IMR-90 (cell line): Measurements from ENCODE around the gene TECPR2.

ENCODE experiments used
- POLR2A ChIP-seq: IDR thresholded peaks from 2 replicates; pipeline ENCODE4 v1.6.1; 2012; ENCODE audit warnings: mild to moderate bottlenecking, low read depth, low read length
- RFX5 ChIP-seq: IDR thresholded peaks from 2 replicates; pipeline ENCODE4 v1.8.0; 2012; ENCODE audit warnings: low read depth, mild to moderate bottlenecking, low read length, moderate library complexity
- TF ChIP-seq, protein P1 (sequence below): conservative IDR thresholded peaks from 2 replicates; pipeline ENCODE4 v1.5.1; 2012; ENCODE audit warnings: mild to moderate bottlenecking, low read depth, low read length, improper control_type of control experiment

DNA sequence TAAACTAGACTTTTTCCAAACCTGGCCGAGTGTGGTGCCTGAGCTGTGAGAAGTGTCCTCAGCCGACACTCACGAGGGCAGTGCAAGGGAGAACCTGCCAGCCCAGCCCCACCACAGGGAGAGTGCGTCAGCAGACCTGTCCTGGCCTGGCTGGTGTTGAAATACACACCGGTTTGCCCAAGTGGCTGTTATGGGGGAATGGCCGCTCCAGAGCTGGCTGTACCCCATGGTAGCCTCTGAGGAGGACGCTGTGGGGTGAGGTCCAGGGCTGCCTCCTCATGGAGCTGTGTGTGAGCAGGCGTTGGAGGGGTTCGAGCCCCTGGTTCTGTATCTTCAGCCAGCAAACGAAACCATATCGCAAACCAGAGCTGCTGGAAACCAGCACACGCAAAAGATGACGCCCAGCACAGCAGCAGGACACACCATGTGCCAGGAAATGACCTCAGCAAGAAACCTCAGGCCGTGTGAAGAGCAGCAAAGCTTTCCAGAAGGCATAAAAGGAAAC, 137.5 kb downstream of the TECPR2 start:
- TF ChIP-seq RFX5: no peak
- TF ChIP-seq, protein P1, sequence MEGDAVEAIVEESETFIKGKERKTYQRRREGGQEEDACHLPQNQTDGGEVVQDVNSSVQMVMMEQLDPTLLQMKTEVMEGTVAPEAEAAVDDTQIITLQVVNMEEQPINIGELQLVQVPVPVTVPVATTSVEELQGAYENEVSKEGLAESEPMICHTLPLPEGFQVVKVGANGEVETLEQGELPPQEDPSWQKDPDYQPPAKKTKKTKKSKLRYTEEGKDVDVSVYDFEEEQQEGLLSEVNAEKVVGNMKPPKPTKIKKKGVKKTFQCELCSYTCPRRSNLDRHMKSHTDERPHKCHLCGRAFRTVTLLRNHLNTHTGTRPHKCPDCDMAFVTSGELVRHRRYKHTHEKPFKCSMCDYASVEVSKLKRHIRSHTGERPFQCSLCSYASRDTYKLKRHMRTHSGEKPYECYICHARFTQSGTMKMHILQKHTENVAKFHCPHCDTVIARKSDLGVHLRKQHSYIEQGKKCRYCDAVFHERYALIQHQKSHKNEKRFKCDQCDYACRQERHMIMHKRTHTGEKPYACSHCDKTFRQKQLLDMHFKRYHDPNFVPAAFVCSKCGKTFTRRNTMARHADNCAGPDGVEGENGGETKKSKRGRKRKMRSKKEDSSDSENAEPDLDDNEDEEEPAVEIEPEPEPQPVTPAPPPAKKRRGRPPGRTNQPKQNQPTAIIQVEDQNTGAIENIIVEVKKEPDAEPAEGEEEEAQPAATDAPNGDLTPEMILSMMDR: no peak
- no peak for TF ChIP-seq POLR2A
